Muscle of leg (tissue), 11 donors: ENCODE data around the gene DEFB125. TPM values are rescaled to one million over a fixed set of nuclear protein-coding genes. Genes with fewer than 3 reads are reported as not detected.

Source experiments
- DNase-seq: peaks from one replicate; pipeline ENCODE4 v3.0.0; 2013
- H3K27ac ChIP-seq: one replicate; pipeline ENCODE4 v1.5.1; 2013; ENCODE audit warnings: mild to moderate bottlenecking, low read length, control low read depth
- H3K27me3 ChIP-seq: one replicate; pipeline ENCODE4 v1.6.1; 2013; ENCODE audit warnings: low read length; ENCODE audit not compliant: control insufficient read depth, insufficient read depth
- H3K36me3 ChIP-seq: one replicate; pipeline ENCODE4 v1.6.1; 2013; ENCODE audit warnings: low read length; ENCODE audit not compliant: control insufficient read depth, insufficient read depth
- H3K4me1 ChIP-seq: one replicate; pipeline ENCODE4 v1.6.1; 2013; ENCODE audit warnings: low read length; ENCODE audit not compliant: control insufficient read depth, insufficient read depth
- H3K4me3 ChIP-seq: one replicate; pipeline ENCODE4 v1.5.1; 2013; ENCODE audit warnings: low read length, control low read depth
- H3K9me3 ChIP-seq: replicated peaks from 2 replicates; pipeline ENCODE4 v1.6.1; 2013; ENCODE audit warnings: low read depth, low read length; ENCODE audit not compliant: control insufficient read depth
- WGBS: methylation state at CpG from one replicate; pipeline ENCODE4 v1.1.5; 2013; ENCODE audit warnings: missing lambda C conversion rate; ENCODE audit not compliant: insufficient coverage; 5-methylcytosine and 5-hydroxymethylcytosine counted together
- polyA plus RNA-seq, 8 donors: library from polyadenylated mRNA; unstranded; fragments of 120-200 nt; gene quantifications; one replicate each; pipeline versions ENCODE4 v1.2.1 to v1.2.3, GENCODE V29; 2013; ENCODE audit warnings: inconsistent platforms in 1 of 8, low replicate concordance in 1 of 8; ENCODE audit not compliant: insufficient read length in 8 of 8, insufficient read depth in 1 of 8
- total RNA-seq: library from RNA; stranded (reverse); fragments of 120-200 nt; gene quantifications from one replicate; pipeline ENCODE4 v1.2.4, GENCODE V29; 2013

Gene DEFB125
- total and polyA plus RNA-seq, 9 donors: not detected

DNA sequence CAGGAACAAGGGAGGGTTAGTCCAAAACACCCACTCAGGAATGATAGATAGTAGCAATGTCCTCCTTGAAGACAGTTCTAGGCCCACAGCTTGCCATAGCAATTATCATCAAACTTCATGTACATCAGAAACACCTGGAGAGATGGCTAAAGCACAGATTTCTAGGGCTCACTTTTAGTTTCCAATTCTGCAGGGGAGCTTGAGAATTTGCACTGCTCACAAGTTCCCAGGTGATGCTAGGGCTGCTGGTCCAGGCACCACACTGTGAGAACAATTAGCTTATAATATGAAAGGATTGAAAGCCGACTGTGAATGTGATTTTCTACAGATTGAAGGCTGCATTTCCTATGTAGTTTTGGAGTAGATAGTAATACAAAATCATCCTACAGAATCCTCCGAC, 58.4 kb downstream of the DEFB125 start:
- WGBS: no CpG with 5 or more reads among the region's 2 CpGs
- no peak for DNase-seq
- Histone ChIP-seq H3K27ac (no peak overlapping the region), H3K4me1 (no peaks in the 10 kb centered on the region), H3K9me3 (no peaks in the 10 kb centered on the region), H3K36me3 (no peaks in the 10 kb centered on the region), H3K4me3 (no peak overlapping the region), H3K27me3 (peaks cover 9% of the 10 kb centered on the region)

Other genes with a start within 250 kb of the DEFB125 start
- not detected for gene DEFB126, start 54.9 kb downstream of the DEFB125 start, total RNA-seq
- not detected for gene DEFB126, start 54.9 kb downstream of the DEFB125 start, polyA plus RNA-seq
- not detected for gene DEFB127, start 69.8 kb downstream of the DEFB125 start, total RNA-seq
- gene DEFB127, start 69.8 kb downstream of the DEFB125 start, polyA plus RNA-seq: under 1 TPM in 1 of 8 donors, not detected in 7; 0.41 TPM
- gene DEFB128, start 102.0 kb downstream of the DEFB125 start, total RNA-seq: not detected
- not detected for gene DEFB128, start 102.0 kb downstream of the DEFB125 start, polyA plus RNA-seq
- not detected for gene DEFB129, start 139.6 kb downstream of the DEFB125 start, total RNA-seq
- gene DEFB129, start 139.6 kb downstream of the DEFB125 start, polyA plus RNA-seq: not detected
- gene DEFB132, start 170.1 kb downstream of the DEFB125 start, total RNA-seq: not detected
- gene DEFB132, start 170.1 kb downstream of the DEFB125 start, polyA plus RNA-seq: not detected
- gene C20orf96, start 203.1 kb downstream of the DEFB125 start, total RNA-seq: 2.9 TPM
- 10 to 100 TPM in 6 of 8 donors, 1 to 10 TPM in 2; 9.4 to 14.0 (median 12.4) TPM for gene C20orf96, start 203.1 kb downstream of the DEFB125 start, polyA plus RNA-seq
- 22.4 TPM for gene ZCCHC3, start 209.9 kb downstream of the DEFB125 start, total RNA-seq
- gene ZCCHC3, start 209.9 kb downstream of the DEFB125 start, polyA plus RNA-seq: 10 to 100 TPM; 29.2 to 41.4 (median 37.2) TPM
- gene SOX12, start 237.9 kb downstream of the DEFB125 start, total RNA-seq: 5.9 TPM
- gene SOX12, start 237.9 kb downstream of the DEFB125 start, polyA plus RNA-seq: 10 to 100 TPM; 19.9 to 27.7 (median 25.3) TPM